GM12801 (cell line): ENCODE data around the gene MUC21.

Experiments used
- CTCF ChIP-seq: IDR thresholded peaks from one replicate; pipeline ENCODE4 v1.5.1; 2011; ENCODE audit warnings: control low read depth; ENCODE audit not compliant: insufficient read length; ENCODE audit errors: extremely low read depth

Gene MUC21

DNA sequence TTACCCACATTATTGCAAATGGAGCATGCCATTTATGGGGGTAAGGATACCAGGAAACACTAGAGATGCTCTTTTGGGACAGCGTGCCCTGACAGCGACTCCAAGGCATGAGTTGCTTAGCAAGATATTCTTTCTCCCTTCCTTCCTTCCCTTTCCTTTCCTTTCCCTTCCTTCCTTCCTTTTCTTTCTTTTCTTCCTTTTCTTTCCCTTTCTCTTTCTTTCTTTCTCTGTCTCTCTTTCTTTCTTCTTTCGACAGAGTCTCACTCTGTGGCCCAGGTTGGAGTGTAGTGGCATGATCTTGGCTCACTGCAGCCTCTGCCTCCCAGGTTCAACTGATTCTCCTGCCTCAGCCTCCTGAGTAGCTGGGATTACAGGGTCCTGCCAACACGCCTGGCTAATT, 39.5 kb upstream of the MUC21 start:
- no peak for TF ChIP-seq CTCF

GRCh38 chr6:30945281-30945680, 38.2 kb upstream of the MUC21 start:
- no peak for TF ChIP-seq CTCF

- no peak for TF ChIP-seq CTCF
These were observed 36.3 kb upstream of the MUC21 start for GRCh38 chr6:30947231-30947630.

DNA sequence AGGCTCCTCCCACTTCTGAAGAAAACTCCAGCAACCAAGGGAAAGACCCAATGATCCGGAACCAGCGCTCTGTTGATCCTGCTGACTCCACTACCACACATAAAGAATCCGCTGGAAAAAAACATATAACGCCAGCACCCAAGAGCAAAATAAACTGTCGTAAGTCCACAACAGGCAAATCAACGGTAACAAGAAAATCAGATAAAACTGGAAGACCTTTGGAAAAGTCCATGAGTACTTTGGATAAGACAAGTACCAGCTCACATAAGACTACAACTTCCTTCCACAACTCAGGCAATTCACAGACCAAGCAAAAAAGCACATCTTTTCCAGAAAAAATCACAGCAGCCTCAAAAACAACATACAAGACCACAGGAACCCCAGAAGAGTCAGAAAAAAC, 34.7 kb upstream of the MUC21 start:
- TF ChIP-seq CTCF = no peak

GRCh38 chr6:30951907-30952469, 31.5 kb upstream of the MUC21 start:
- TF ChIP-seq CTCF = no peak

- no peak for TF ChIP-seq CTCF
These were observed 28.7 kb upstream of the MUC21 start for GRCh38 chr6:30954631-30955366.

GRCh38 chr6:30955367-30956042, 28.0 kb upstream of the MUC21 start:
- no peak for TF ChIP-seq CTCF
